Fibroblast of skin of abdomen (primary cell): Measurements from ENCODE around the gene DIPK1A.

Source experiments
- DNase-seq: peaks from one replicate; pipeline ENCODE4 v3.0.0-alpha.2; 2013

The DIPK1A gene

DNA sequence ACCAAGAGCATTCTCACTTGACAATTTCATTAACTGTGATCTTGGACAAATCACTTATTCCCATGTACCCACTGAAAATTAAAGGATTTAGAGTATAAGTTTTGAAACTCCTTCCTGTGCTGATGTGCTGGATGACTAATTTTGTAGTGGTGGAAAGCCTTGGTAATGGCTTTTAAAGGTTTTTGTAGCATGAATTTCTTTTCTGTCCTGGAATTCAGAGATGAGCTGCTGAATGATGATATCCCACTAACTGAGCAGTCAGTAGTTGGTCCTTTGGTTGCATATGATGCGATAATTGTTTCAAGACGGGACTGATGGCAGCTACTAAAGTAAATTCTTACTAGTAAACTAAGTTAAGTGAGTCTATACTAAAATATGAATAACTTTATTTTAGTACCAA is 124.2 kb downstream of the DIPK1A start:
- peak; percentile 18 for DNase-seq

DNA sequence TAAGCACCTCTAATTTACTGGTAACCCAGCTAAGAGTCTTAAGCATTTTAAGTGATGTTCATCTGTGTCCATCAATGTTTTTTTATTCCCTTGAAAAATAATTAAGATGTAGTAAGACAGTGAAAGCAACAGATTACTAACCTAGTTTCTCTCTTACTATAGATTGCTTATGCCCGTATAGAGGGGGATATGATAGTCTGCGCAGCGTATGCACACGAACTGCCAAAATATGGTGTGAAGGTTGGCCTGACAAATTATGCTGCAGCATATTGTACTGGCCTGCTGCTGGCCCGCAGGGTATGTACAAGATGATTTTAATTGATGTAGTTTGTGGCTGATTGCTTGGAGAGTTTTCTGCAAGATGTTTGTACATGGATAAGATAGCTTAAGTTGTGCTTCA is 126.6 kb downstream of the DIPK1A start:
- no peak for DNase-seq

DNA sequence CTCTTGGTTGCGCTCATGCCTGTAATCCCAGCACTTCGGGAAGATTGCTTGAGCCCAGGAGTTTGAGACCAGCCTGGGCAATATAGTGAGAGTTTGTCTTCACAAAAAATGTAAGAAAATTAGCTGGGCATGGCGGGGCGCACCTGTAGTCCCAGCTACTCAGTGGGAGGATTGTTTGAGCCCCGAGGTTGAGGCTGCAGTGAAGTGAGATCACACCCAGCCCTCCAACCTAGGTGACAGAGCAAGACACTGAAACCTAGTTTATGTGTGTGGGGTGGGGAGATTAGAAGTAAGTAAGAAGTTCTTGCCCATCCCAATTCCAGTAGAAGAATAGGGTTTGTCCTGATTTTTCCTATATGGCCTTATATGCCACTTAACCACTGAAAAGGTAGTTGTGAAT is 127.4 kb downstream of the DIPK1A start:
- DNase-seq, result no peak

DNA sequence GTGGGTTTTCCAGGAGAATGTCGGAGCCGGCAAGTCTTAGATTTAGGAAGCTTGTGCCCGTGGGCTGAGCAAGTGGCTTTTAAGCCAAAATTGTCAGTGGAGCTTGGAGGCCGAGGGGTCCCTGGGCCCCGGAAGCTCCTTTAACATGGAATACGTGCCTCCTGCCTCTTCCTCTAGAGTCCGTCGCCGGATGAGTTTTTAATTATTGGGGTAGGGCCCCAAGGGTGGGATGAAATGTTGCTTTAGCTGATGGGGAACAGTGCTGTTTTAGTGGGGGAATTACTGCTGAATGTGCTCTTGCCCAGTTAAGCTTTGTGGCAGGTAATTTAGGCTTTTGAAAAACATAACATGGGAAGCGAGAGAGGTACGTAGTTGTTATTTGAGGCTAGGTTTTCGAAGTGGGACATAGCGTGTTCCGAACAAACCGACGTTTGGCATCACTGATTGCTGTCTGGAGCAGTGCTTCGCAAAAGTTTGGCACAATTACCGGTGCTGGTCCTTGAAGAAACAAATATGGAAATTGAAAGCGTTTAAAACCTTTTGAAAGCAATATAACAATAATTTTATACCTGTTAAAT is 128.6 kb downstream of the DIPK1A start:
- DNase-seq, result no peak

DNA sequence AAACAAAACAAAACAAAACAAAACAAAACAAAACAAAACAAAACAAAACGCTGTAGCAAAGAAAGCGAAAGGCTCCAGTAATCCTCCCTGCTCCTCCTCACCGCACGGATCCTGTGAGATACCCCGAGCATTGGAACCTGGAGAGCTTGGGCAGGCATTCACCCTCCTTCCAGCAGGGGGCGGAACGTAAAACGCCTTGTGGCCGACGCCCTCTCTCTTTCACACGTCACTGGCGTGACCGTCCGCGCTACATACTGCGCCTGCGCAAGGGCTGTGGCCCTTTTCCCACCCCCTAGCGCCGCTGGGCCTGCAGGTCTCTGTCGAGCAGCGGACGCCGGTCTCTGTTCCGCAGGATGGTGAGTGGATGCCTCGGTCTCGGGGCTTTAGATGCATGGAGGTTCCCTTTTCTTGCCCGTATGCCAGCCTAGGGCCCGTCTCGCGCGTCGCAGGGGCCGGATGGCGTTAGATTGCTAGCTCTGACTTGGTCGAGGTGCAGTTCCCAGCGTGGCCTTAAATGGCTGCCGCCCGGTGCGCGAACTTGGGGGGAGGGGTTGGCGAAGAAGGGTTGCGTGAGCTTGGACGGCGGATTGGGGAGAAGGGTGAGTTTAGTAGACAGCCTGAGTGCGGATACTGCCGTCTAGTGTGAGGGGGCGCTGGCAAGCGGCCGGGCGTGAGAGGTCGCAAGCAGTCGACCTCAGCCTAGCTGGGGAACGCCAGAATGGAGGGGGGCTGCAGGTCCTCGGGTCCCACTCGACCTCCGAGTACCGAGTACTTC is 129.3 kb downstream of the DIPK1A start, which contains the start of gene RPL5:
Gene RPL5, plus strand, starts transcription at position 279 of the 775 bp plus-strand sequence. Its CDS starts 75 bp downstream, at position 354.
- DNase-seq, result peak; percentile 97

DNA sequence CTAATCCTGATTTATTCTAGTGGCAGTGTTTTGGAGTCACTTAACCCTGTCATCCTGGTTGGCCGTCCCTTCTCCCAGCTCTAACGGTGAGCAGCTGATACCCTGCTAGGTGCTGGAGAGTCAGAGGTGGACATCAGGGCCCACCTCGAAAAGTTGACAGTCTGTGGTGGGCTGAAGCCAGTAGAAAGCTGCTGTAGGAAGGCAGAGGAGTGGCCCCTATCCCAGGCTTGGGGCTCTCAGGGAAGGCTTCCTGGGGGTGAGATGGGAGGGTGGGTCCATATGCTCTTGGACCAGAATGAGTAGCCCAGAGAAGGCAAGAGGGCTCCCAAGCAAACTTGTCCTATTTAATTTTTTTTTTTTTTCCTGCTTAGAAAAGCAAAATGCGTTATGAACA is 129.9 kb downstream of the DIPK1A start:
- DNase-seq, result no peak

DNA sequence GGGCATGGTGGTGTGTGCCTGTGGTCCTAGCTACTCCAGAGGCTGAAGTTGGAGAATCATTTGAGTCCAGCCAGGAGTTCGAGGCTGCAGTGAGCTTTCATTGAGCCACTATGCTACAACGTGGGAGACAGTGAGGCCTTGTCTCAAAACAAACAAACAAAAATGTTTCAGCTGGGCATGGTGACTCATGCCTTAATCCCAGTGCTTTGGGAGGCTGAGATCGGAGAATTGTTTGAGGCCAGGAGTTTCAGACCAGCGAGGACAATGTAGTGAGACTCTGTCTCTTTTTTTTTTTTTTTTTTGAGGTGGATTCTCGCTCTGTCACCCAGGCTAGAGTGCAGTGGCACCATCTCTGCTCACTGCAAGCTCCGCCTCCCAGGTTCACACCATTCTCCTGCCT is 134.5 kb downstream of the DIPK1A start:
- DNase-seq, result no peak

DNA sequence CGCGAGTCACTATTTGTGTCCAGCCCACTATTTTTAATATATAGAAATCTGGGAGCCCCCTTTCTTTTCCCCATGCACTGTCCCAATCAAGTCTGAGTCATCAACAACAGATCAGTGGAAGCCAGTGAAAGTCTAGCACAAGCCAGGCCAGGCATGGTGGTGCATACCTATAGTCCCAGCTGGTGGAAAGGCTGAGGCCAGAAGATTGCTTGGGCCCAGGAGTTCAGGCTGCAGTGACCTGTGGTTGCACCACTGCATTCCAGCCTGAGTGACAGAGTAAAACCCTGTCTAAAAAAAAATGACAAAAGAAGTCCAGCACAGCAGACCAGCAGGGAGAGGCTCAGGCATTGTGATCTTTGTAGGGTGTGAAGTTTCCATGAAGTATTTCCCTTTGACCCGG is 138.4 kb downstream of the DIPK1A start:
- peak; percentile 38 for DNase-seq

DNA sequence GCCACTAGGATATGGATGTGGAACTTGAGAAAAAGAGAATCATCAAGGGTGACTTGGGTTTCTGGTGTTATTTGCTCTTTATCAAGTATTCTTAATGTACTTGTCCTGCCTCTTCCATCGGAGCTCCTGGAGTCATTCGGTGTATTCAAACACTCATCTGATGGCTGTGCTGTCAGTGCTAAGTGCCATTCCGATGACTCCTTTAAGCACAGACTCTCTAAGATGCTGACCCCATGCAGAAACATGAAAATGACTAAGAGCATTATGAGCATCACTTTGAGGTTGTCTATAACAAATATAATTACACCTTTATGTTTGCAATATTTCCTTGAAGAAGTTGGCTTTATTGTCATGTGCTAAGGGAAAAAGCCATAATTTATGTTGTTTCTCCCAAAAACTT is 140.7 kb downstream of the DIPK1A start:
- DNase-seq, result no peak

DNA sequence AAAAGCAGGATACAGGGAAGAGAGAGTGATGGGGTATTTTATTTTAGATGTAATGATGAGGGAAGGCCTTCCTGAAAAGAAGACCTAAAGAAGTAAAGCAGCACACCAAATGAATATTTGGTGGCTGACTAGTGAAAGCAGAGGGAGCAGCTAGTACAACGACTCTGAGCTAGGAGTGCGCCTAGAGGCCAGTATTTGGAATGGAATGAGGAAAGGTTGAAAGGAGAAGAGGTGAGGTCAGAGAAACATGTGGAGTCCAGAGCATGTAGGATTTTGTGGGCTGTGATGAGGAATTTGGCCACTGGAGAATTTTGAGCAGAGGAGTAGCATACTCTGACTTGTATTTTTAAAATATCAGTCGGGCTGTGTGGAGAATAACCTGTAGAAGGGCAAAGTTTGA is 141.2 kb downstream of the DIPK1A start:
- no peak for DNase-seq

DNA sequence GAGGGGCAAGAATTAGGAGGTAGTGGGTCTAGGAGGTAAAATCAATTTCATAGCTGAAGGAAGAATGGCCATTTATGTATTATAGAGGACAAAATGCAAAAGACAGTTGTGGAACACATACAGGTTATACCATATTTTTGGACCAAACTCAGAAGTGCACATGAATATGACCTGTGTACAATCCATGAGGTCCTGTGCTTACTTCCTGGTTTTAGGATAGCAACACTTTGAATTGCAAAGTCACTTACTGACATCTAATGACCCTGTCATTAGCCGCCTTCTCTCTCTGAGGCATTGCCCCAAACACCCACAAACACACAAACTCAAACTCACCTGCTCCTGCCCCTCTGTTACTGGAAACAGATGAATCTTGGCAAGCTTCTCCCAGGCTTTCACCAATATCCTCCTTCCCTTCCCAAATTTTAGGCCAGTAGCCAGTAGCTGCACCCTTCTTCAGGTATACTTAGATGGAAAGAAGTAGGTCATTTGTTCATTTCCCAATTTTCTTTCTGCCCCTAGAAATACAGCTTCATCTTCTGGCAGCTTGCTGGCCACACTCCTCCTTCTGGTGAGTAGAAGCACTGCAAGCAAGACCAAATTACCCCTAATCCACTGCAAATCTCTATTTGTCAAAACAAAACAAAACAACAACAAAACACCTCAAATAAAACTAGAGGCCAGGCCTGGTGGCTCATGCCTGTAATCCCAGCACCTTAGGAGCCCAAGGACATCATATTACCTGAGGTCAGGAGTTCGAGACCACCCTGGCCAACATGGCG is 143.1 kb downstream of the DIPK1A start:
- no peak for DNase-seq

DNA sequence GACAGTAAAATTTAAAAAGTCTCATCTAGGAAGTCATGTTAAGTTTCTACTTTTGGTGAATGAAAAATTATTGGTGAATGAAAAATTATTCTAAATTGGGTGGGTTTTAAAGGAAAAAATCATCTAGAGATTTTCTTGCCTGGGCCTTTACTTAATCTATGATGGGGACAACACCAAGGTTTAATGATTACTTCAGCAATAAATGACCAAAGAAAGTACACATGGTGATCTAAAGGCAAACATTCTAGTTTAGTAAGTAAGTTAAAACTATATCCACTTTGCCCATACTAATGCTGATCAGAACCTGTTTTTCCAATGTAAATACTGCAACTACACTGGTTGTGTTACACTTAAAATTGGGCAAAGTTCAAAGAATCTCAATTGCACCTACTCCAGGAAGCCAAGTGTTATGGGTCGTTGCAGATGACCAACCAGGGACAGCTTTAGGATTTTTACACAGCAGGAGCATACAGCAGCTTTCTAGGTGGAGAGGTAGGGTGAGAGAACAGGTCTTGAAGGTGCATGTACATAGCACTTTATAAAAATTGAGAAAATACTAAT is 144.0 kb downstream of the DIPK1A start:
- no peak for DNase-seq

DNA sequence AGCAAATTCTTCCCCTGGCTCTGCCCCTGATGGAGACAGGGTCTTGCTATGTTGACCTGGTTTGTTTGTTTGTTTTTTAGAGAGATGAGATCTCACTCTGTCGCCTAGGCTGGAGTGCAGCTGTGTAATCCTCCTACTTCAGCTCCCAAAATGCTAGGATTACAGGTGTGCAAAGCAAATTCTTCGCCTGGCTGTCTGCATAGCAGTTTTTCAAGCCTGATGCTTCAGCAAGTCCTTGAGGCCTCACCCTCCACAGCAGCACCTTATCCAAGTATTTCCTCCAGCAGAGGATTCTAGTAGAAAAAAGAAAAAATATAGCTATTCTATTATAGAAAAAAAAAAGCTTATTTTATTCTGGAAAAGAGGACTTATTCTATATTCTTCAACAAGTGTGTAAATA is 144.5 kb downstream of the DIPK1A start:
- DNase-seq, result no peak

DNA sequence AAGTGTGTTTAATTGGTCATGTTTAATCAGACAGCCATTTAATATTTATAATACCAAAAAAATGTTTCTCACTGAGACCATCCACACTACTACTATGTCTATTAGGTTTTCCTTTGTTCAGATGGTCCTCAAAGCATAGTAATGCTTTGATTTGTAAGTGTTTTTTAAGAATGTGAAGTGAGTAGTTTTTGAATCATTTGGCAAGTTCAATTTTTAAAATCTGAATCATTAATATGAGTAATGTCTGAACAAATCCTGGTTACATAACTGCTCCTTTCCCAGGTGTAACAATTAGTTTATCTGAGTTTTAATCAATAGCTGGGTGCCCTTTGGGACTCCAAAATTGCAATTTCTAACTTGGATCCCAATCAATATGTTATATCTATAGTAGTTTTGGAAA is 152.9 kb downstream of the DIPK1A start:
- DNase-seq, result no peak

DNA sequence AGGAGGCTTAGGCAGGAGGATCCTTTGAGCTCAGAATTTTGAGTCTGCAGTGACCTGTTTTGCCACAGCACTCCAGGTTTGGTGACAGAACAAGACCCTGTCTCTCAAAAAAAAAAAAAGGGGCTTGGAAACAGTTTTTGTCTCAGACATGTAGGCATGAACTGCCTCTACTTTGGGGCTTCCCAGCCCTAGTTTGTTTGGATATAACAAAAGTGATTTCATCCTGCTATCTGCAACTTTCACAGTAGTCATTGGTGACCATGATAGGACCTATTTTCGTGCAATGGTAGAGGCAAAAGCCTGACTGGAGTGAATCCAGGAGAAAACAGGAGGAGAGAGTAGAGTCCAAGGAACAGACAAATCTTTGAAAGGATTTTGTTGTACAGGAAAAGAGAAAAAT is 156.0 kb downstream of the DIPK1A start:
- no peak for DNase-seq

DNA sequence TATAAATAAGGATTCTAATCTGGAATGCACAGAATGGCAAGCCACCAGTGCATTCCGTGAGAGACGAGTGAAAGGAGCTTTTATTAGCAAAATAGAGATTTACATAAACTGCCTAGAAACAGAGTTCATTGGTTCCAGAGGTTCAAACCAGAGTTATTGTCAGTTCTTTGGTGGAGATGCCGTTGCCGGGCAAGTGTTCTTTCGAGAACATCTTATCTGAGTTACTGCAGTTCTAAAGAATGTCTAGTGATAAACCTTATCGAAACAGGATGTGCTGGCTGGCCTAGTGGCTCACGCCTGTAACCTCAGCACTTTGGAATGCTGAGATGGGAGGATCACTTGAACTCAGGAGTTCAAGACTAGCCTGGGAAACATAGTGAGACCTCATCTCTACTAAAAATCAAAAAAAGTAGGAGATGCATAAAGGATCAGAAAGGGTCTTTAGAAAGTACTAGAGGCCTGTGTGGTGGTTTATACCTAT is 156.5 kb downstream of the DIPK1A start:
- peak; percentile 89 for DNase-seq

DNA sequence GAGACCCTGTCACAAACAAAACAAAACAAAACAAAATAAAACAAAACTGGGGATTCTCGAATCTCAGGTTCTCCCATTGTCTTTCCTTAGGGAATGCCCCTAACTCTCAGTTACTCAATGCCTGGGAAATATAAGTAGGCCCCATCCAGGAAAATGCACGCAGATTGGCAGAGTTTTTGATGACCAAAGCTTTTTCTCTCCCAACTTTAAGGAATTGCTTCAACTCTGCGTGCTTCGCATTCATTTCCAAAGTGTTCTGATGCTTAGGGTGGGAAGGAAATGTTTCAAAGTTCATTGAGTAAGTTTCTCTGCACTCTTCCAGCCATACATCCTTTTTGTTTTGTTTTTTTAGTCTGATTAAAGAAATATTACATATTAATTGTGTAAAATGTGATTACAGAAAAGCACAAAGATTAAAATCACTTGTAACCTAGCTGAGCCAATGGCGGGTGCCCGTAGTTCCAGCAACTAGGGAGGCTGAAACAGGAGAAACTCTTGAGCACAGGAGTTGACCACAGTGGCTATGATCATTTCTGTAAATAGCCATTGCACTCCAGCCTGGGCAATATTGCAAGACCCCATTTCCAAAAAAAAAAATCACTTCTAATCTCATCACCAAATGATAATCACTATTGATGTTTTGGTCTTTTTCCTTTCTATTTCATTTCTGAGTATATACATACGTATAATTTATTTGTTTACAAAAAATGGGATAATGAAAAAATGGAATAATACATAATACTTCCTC is 157.9 kb downstream of the DIPK1A start:
- no peak for DNase-seq

DNA sequence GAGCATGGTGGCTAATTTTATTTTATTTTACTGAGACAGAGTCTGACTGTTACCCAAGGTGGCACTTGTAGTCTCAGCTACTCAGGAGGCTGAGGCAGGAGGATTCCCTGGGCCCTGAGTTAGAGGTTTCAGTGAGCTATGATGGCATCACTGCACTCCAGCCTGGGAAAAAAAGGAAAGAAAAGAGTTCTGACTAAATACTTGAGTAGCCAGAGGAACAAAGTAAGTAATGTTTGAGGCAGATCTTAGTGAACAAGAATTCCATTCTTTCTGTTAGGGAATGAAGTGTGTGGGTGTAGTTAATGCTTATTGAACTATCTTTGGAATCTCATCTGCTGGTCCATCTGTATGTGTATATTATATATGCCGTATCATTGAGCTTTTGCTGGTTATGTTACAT is 163.3 kb downstream of the DIPK1A start:
- peak; percentile 62 for DNase-seq

DNA sequence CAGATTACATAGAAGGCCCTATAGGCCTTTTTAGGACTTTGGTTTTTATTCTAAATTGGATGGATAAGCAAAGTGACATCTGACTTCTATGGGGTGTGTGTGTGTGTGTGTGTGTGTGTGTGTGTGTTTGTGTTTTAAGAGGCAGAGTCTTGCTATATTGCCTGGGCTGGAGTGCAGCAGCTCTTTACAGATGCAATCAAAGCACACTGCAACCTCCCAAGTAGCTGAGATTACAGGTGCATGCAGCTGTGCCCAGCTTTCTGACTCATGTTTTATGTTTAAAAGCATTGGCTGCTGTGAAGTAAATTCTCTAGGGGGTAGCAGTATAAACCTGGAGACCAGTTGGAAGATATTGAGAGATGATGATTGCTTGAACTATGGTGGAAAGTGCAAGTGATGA is 164.0 kb downstream of the DIPK1A start:
- DNase-seq, result no peak

DNA sequence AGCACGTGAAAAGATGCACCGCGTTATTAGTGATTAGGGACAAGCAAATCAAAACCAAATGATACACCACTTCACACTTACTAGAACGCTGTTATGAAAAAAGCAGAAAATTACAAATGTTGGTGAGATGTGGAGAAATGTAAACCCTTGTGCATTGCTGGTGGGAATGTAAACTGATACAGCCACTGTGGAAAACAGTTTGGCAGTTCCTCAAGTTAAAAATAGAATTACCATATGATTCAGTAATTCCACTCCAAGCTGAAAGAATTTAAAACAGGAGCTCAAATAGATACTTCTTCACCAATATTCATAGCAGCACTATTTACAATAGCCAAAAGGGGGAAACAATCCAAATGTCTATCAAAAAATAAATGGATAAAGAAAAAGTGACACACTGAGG is 166.1 kb downstream of the DIPK1A start:
- DNase-seq, result peak; percentile 53

DNA sequence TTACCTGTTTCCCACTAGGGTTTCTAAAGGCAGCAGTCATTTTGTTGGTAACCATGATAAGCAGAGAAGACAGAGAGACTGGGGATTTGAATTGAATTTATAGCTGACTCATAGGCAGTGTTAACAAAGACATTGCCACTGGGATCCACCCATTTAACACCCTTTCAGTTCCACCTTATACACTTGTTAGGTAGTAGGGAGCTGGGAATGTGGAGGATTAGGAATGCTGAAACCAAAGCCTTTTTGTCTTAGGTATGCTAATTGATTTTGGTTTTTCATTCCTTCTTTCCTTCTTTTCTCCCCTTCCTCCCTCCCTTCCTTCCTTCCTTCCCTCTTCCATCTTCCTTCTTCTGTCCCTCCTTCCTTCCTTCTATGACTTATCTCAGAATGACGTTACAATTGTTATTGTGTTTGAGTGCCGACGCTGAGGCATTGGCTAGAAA is 168.9 kb downstream of the DIPK1A start:
- no peak for DNase-seq
